Kidney (tissue), 14 donors: ENCODE data around the gene PTPRG. TPM values are rescaled to one million over a fixed set of nuclear protein-coding genes. Genes with fewer than 3 reads are reported as not detected.
A peak's percentile ranks its signal among the peaks of the same experiment; 100 is the strongest.

Source experiments
- DNase-seq, 5 donors: peaks; one replicate each; pipeline ENCODE4 v3.0.0-alpha.2; 2013 to 2020
- FAIRE-seq: peaks from 2 replicates; lab custom pipeline; 2012; peaks lifted over from hg19 to GRCh38; lab: Jason Lieb, UNC
- H3K27ac ChIP-seq, 2 donors: one replicate each; pipeline ENCODE4 v1.7.0; 2013; ENCODE audit warnings: low read depth in 2 of 2, low read length in 2 of 2, inconsistent platforms in 1 of 2
- H3K27me3 ChIP-seq: one replicate; pipeline ENCODE4 v1.7.1; 2013; ENCODE audit warnings: low read length, inconsistent platforms; ENCODE audit not compliant: control insufficient read depth, insufficient read depth
- H3K36me3 ChIP-seq, 3 donors: one replicate each; pipeline versions ENCODE4 v1.7.0 to v1.7.1; 2013; ENCODE audit warnings: low read length in 3 of 3, control low read depth in 1 of 3, inconsistent platforms in 1 of 3; ENCODE audit not compliant: insufficient read depth in 3 of 3, control insufficient read depth in 2 of 3
- H3K4me1 ChIP-seq, 3 donors: one replicate each; pipeline versions ENCODE4 v1.7.0 to v1.7.1; 2013; ENCODE audit warnings: low read length in 3 of 3, inconsistent platforms in 1 of 3, low read depth in 1 of 3; ENCODE audit not compliant: control insufficient read depth in 2 of 3, insufficient read depth in 2 of 3
- H3K4me3 ChIP-seq, 3 donors: one replicate each; pipeline versions ENCODE4 v1.7.0 to v1.8.1; 2013; ENCODE audit warnings: low read length in 3 of 3, control low read depth in 1 of 3, inconsistent platforms in 1 of 3
- H3K9ac ChIP-seq, 3 donors: one replicate each; pipeline versions ENCODE4 v1.7.0 to v1.7.1; 2013; ENCODE audit warnings: low read length in 3 of 3, control low read depth in 1 of 3, inconsistent platforms in 1 of 3
- H3K9me3 ChIP-seq, 3 donors: one replicate each; pipeline versions ENCODE4 v1.7.0 to v1.7.1; 2013; ENCODE audit warnings: low read length in 3 of 3, control low read depth in 1 of 3, inconsistent platforms in 1 of 3; ENCODE audit not compliant: control insufficient read depth in 2 of 3, insufficient read depth in 1 of 3
- intact Hi-C: fragments of 100-400 bp; cut with DNase I; formaldehyde crosslinking; loops from one replicate; pipeline ENCODE4 v1.11.1; 2022
- polyA plus RNA-seq: library from polyadenylated mRNA; stranded (reverse); fragments of 350-450 nt; fragmentation: Illumina TruSeq; extraction: RNeasy Lipid Tissue Mini Kit (QIAGEN cat#74804); gene quantifications from one replicate; pipeline ENCODE4 v1.2.3, GENCODE V29; 2014; ENCODE audit warnings: low read depth, low replicate concordance; ENCODE audit not compliant: insufficient read depth
- total RNA-seq: library from RNA; stranded (reverse); fragmentation: NEBNext Ultra II Directional; extraction: Animal tissue kit (Norgen Biotek cat#: 25700); gene quantifications from one replicate; pipeline ENCODE4 v1.2.1, GENCODE V29; 2021
- TF ChIP-seq, protein P1 (sequence below): IDR thresholded peaks from 3 replicates; pipeline ENCODE4 v1.5.1; 2012; ENCODE audit warnings: mild to moderate bottlenecking, moderate library complexity, borderline replicate concordance; ENCODE audit not compliant: insufficient read depth; ENCODE audit errors: extremely low read depth
- donor health status: control.
- donor health status: control.
- donor health status: control.
- donor health status: control.
- donor health status: control.
- donor health status: DM: yes; HTN: yes; CAD: no.
- donor health status: Normal renal cell carcinoma (clear cell type).

The PTPRG gene
- total and polyA plus RNA-seq, 2 donors from 2014 or later: 9.2 to 154 TPM

- intact Hi-C loops: no loop called here
- H3K27ac ChIP-seq: no peak overlapping the region
- H3K36me3 ChIP-seq: no peaks in the 10 kb centered on the region
- DNase-seq (no peak), FAIRE-seq (no peak)
- H3K4me1 ChIP-seq: peaks cover 0 to 5% (median 0%) of the 10 kb centered on the region in 3 donors
- no peaks in the 10 kb centered on the region for H3K27me3 ChIP-seq
- H3K9me3 ChIP-seq: no peaks in the 10 kb centered on the region
- TF ChIP-seq, protein P1, sequence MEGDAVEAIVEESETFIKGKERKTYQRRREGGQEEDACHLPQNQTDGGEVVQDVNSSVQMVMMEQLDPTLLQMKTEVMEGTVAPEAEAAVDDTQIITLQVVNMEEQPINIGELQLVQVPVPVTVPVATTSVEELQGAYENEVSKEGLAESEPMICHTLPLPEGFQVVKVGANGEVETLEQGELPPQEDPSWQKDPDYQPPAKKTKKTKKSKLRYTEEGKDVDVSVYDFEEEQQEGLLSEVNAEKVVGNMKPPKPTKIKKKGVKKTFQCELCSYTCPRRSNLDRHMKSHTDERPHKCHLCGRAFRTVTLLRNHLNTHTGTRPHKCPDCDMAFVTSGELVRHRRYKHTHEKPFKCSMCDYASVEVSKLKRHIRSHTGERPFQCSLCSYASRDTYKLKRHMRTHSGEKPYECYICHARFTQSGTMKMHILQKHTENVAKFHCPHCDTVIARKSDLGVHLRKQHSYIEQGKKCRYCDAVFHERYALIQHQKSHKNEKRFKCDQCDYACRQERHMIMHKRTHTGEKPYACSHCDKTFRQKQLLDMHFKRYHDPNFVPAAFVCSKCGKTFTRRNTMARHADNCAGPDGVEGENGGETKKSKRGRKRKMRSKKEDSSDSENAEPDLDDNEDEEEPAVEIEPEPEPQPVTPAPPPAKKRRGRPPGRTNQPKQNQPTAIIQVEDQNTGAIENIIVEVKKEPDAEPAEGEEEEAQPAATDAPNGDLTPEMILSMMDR: no peak
- H3K4me3 ChIP-seq: no peak overlapping the region
- no peak overlapping the region for H3K9ac ChIP-seq
Observed at GRCh38 chr3:61783993-61784718, 222.8 kb downstream of the PTPRG start.

- FAIRE-seq (no peak), DNase-seq (no peak)
- Histone ChIP-seq H3K27ac (peak overlapping the region in 1 of 2 donors; percentile 8), H3K9me3 (no peaks in the 10 kb centered on the region), H3K36me3 (no peaks in the 10 kb centered on the region), H3K27me3 (no peaks in the 10 kb centered on the region), H3K9ac (no peak overlapping the region), H3K4me3 (no peak overlapping the region), H3K4me1 (peaks cover 5 to 12% (median 8%) of the 10 kb centered on the region in 3 donors)
- TF ChIP-seq, protein P1: no peak
- intact Hi-C loops: no loop called here
Observed at GRCh38 chr3:61788623-61789507, 227.5 kb downstream of the PTPRG start.

DNA sequence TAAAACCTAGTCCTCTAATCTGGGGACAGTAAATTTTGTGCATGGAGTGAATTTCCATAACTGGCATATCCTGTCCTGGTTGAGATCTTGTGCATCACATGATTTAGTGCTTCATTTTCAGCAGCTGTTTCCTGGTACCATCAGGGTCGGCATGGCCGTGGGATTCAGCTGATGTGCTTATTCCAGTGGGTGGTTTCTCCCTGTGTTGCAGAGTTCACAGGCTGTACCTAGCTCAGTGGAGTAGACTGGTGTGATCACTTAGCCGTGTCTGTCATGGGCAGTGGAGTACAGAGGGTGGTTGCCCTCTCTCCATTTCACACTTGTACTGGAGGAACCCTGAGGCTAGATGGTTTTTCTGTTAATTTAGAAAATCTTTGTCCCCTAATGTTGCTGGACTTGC is 228.5 kb downstream of the PTPRG start:
- Histone ChIP-seq H3K4me3 (peak overlapping the region in 1 of 3 donors; percentile 12), H3K27ac (peak overlapping the region in 1 of 2 donors; percentile 52), H3K9me3 (no peaks in the 10 kb centered on the region), H3K9ac (peak overlapping the region in 1 of 3 donors; percentile 17), H3K36me3 (no peaks in the 10 kb centered on the region), H3K27me3 (no peaks in the 10 kb centered on the region), H3K4me1 (peaks cover 5 to 12% (median 8%) of the 10 kb centered on the region in 3 donors)
- intact Hi-C loops: no loop called here
- FAIRE-seq: no peak
- peak; percentile 48 to 75 (median 65) for DNase-seq
- TF ChIP-seq, protein P1: no peak
